Measurements from ENCODE around the gene PIP5K1A.
"Not testable (repeated sequence)": the region's sequence is repeated elsewhere in the genome, so short reads cannot be mapped to it uniquely, and the experiment has no call there.

Gene PIP5K1A, protein sequence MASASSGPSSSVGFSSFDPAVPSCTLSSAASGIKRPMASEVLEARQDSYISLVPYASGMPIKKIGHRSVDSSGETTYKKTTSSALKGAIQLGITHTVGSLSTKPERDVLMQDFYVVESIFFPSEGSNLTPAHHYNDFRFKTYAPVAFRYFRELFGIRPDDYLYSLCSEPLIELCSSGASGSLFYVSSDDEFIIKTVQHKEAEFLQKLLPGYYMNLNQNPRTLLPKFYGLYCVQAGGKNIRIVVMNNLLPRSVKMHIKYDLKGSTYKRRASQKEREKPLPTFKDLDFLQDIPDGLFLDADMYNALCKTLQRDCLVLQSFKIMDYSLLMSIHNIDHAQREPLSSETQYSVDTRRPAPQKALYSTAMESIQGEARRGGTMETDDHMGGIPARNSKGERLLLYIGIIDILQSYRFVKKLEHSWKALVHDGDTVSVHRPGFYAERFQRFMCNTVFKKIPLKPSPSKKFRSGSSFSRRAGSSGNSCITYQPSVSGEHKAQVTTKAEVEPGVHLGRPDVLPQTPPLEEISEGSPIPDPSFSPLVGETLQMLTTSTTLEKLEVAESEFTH

DNA sequence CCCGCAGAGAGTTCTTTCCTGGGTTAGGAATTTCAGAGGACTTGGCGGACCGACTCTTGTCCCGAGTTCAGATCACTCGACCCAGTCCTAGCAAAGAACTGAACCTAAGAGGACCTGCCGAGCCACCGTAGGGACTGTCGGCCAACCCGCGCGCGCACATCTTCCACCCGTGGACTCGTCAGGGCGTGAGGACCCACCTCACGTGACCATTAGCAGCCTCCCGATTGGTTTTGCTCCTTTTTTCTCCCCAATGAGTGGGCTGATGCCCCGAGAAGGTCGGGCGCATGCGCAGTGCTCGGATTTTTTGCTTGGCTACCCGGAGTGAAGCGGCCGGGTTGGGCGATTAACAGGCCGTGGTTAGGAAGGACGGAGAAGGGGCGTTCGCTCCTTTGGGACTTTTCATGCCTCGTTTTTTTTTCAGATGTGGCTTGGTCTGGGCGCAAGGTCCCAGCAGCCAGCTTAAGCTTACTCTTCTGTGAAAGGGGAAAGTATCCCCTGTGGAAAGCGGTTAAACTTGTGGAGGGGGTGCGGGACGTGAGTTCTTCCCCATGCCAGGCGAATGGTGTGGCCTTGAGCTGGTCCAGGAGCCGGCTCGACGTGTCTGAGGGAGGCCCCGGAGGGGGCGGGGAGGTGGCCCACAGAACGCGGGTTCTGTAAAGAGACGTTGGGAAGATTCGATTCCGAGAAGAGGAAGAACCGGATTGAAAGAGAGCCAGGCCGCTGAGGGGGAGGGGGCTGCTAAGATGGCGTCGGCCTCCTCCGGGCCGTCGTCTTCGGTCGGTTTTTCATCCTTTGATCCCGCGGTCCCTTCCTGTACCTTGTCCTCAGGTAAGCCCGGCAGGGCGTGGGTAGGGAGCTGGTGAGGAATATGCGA, at the start of gene PIP5K1A:
PIP5K1A (plus strand) TSS at position 299 of the 874 bp plus-strand sequence; CDS start at position 744, 445 bp downstream.
- DNase-seq (ENCODE audit: low spot score): peak; percentile 99

DNA sequence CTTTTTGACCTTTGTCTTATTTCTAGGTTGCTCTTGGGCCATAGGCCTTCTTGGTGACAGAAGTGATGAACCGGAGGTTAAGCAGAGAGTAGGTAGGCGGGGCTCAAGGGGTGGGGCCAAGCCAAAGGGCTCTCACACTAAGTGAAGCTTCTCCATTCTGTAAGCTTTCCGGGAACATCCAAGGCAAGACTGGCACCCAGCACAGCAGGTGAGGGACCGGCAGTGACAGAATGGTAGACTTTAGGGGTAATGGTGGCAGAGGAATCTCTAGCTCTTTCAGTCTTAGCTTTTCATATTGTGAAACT, 41.9 kb upstream of the PIP5K1A start, which contains the start of gene TNFAIP8L2:
TNFAIP8L2 (plus strand) TSS at position 135 of the 305 bp plus-strand sequence. CDS start 2,049 bp downstream, outside the sequence.
- DNase-seq (ENCODE audit: low spot score): no peak

DNA sequence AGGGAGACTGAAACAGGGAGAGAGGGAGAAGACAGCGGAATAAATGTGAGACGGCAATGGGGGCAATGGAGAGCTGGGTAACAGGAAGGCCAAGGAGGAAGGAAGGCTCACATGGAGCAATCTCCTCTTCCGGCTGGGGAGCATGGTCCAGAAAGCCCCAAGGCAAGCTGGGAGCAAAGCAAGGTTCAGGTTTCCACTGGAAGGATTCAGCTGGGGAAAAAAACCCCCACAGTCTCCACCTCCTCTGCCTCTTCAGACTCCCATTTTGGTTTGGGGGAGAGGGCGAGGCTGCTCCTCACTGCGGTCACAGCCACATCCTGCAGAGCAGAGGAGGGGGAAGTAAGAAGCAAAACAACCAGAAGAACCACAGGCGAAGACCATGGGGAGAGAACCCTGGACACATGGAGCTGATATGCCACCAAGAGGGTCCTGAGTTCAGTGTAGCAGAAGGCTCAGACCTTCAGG, 41.3 kb upstream of the PIP5K1A start:
- DNase-seq (ENCODE audit: low spot score): no peak

DNA sequence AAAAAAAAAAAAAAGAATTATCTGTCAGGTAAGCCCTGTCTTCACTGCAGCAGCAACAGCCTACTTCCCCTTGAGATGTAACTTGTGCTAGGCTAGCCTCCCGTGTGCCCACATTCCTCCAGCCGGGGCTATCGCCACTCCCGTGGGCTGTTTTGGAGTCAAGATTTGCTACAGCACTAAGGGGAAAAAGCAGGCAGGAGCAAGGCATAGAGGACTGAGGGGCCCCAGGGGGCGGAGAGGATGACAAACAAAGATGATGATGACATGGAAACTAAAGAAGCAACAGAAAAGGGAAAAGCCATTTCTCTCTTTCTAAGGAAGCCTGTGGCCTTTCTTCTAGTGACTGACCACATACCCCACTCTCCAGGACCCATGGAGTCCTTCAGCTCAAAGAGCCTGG, 40.0 kb upstream of the PIP5K1A start:
- no peak for DNase-seq (ENCODE audit: low spot score)

DNA sequence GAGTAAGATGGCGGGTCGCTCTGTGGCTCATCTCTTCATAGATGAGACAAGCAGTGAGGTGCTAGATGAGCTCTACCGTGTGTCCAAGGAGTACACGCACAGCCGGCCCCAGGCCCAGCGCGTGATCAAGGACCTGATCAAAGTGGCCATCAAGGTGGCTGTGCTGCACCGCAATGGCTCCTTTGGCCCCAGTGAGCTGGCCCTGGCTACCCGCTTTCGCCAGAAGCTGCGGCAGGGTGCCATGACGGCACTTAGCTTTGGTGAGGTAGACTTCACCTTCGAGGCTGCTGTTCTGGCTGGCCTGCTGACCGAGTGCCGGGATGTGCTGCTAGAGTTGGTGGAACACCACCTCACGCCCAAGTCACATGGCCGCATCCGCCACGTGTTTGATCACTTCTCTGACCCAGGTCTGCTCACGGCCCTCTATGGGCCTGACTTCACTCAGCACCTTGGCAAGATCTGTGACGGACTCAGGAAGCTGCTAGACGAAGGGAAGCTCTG, 39.6 kb upstream of the PIP5K1A start:
- no peak for DNase-seq (ENCODE audit: low spot score)

DNA sequence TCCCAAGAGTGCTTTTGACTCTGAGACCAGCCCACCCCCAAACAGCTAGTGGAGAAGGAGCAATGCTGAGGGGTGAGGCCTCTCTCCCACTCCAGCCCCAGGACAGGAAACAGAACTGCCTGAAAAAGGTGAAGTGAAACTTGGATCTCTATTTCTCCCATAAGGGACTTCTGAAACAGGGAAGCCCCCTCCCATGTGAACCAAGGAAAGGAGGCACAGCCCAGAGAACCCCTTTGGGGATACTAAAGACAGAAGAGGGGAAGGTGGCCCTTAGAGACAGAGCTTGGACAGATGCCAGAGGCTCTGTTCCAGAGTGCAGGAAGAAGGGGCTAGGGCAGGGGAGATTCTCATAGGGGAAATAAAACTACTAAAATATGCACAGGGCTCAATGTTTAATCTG, 39.0 kb upstream of the PIP5K1A start:
- DNase-seq (ENCODE audit: low spot score): no peak

DNA sequence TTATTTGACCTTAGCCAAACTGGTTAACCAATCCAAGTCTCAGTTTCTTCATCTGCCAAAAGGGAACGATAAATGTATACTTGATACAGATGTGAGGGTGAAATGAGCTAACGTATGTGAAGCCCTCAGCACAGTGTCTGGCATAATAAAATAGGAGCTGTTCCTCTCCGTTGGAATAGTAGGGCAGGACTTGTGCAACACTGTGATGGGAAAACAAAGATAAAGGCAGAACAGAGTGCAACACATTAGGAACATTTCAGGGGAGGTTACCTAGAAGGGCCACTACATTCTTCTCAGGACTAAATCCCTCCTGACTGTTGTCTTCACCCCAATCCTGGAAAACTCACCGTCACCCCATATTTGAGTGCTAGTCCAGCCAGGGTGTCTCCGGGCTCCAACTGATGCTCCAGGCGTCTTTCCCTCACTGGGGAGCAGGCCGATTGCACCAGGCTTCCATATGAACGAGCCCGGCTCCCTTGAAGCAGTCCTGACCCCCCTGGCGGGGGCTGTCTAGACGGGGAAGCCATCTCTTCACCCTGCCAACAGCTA, 33.5 kb upstream of the PIP5K1A start:
- DNase-seq (ENCODE audit: low spot score): no peak

DNA sequence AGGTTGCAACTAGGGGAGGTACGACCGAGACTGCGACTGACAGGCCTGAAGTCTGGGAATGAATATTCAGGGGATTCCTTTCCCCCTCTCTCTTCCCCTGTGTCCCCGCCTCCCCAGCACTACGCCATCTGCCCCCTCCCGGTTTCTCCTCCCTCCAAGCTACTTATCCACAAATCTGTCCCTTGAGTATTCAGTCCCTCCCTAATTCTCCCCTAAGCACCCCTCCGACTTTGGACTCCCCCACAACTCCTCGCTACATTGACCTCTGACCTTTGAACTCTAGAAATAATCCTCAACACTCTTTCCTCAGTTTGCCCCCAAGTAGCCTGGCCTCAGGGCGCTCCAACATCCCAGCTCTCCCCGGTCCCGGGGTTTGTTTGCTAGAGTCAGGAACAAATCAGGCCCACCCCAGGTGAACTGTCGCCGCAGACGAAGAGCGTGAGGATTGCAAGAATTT, 33.0 kb upstream of the PIP5K1A start:
- DNase-seq (ENCODE audit: low spot score): peak; percentile 70

DNA sequence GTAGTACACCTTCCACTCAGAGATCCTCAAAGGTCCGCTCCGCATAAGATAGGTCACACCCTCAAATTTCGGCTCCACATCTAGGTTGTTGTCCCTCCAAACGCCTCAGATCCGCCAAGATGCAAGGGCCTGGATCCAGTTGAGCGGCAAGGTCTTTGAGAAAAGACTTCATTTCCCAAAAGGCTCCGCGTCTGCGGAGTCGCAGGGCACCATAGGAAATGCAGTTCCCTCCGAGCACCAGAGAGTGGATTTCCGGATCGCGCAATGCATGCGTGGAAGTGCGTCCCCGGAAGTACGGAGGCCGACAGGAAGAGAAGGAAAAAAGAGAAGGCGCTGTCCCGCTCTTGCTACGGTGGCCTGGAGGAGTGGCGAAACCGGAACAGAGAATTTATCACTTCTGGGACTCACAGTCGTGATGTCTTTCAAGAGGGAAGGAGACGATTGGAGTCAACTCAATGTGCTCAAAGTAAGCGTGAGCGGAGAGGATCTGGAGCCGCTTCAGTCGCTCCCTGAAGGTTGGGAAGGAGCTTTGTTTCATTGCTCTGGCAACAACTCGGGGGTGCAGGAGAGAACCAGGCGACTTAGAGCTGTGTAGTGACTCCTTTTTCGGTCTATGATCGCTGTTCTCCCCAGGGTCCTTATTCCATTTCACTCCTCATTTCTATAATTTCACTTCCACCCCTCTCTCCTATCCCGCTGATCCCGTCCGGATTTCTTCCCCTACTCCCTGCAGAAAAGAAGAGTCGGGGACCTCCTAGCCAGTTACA, 32.4 kb upstream of the PIP5K1A start, which contains the start of the genes LYSMD1 and SCNM1:
LYSMD1 (minus strand) TSS at position 165 of the 767 bp plus-strand sequence. CDS start 644 bp downstream, outside the sequence.
SCNM1 (plus strand) TSS at position 407 of the 767 bp plus-strand sequence; CDS start at position 416, 9 bp downstream.
- peak; percentile 99 for DNase-seq (ENCODE audit: low spot score)

DNA sequence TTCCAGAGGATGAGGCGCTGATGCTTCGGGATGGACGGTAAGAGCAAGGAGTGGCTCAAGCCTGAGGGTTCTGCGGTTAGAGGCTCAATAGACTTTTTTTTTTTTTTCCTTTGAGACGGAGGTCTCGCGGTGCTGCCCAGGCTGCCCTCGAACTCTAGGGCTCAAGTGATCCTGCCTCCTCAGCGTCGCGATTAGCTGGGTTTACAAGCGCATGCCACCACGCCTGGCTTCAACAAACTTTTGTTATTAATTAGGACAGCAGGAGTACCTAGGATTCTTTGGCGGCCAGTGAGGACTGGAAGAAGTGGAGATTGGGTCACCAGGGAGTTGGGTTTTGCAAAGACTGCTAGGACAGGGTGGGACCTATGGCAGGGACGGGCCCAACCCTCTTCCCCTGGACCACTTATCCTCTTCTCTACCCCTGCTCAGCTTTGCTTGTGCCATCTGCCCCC, 31.8 kb upstream of the PIP5K1A start:
- peak; percentile 21 for DNase-seq (ENCODE audit: low spot score)

DNA sequence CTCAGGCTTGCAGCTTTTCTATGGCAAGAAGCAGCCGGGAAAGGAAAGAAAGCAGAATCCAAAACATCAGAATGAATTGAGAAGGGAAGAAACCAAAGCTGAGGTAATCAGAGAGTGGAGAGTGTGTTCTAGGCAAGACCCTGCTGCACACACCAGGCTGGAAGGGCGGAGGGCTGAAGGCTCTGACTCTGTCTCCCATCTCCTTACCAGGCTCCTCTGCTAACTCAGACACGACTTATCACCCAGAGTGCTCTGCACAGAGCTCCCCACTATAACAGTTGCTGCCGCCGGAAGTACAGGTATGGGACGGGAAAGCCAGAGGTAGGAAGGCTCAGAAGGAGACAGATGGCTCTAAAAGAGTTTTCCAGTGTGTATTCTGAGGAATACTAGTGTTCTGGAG, 31.2 kb upstream of the PIP5K1A start:
- no peak for DNase-seq (ENCODE audit: low spot score)

DNA sequence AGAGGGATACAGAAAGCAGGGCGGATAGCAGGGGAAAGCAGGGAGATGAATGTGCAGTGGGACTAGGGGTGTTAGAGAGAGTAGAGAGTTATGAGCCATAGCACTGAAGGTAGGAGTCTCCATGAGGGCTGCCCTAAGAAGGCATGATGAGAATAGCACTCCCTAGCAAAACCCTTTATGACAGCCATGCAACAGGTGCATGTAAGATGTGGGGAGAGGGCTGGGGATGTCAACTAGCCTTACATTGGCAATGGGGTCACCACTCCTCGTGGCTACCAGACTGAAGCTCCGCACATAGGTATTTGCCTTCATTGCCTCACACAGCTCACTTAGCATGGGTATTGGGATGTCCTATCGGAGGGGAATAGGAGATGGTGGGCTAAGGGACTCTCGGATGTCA, 27.2 kb upstream of the PIP5K1A start:
- DNase-seq (ENCODE audit: low spot score): no peak

DNA sequence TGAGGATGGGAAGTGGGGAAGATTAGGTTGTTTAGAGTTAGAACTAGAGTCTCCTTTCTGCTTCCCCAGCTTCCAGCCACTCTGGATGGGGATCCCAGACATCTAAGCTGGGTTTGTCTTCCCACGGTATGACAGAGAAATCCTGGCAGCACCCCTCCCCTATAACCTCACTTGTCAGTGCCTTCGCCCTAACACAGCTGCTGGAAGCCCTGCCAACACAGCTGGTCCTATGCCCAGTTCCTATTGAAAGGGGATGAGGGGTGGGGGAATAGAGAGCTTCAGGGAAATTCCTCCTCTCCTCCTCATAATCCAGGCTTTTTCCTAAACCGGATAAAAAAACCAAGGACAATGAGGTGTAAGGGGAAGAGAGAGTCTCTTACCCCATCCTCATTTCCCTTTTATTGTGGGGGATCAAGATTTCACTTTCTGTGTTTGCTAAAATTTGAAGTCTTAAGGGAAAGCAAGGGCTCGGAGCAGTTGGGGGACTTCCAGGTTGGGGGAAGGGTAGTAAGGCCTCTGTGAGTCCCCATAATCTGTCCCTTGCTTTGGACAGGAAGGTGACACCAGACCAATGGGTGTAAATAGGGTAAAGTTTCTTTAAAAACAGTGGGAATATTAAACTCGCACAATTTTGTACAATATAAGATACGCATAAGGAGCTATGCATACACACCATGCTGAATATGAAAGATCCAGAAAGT, 23.2 kb upstream of the PIP5K1A start:
- DNase-seq (ENCODE audit: low spot score): no peak

DNA sequence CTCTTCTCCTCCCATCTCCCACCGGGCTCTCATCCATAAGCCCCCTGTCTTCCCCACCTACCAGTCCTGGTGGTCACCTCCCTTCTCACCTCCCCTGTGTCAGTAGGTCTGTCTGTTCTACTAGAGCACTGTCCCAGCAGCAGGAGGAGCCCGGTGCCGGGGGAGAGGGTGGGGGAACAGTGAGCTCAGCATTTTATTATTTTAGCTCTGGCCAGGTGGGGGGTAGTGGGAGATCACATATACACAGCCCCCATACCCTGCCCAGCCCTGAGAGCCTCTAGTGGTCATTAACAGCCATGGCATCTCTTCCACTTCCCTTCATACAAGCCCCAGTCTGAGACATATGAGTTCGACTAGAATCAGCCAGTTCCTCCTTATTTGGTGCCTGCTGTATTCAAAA, 22.5 kb upstream of the PIP5K1A start, which contains the start of gene TMOD4:
TMOD4 (minus strand) TSS at position 119 of the 400 bp plus-strand sequence. CDS start 1,106 bp downstream, outside the sequence.
- DNase-seq (ENCODE audit: low spot score): no peak

DNA sequence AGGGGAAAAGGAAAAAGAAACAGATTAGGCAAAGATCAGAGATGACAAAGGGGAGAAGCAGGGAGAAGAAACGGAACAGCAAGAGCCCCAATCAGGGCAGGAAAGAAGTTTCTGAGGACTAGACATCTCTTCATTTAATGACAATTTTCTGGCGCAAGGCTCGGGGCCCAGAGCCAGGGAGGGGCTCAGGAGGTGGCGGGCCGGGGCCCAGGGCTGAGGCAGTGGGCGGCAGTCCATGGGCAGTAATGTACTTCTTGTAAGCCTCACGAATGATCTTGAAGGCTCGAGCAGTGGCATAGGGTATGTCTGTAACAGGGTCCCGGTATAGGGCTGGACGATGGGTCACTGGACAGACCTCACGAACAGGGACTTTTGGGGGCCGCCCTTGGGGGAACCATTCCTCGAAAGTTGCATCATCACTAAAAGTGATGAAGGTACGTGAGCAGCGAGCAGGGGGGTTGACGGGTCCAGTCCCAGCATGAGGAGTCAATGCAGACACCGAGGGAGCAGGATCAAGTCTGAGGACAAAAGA, 21.8 kb upstream of the PIP5K1A start:
- no peak for DNase-seq (ENCODE audit: low spot score)

DNA sequence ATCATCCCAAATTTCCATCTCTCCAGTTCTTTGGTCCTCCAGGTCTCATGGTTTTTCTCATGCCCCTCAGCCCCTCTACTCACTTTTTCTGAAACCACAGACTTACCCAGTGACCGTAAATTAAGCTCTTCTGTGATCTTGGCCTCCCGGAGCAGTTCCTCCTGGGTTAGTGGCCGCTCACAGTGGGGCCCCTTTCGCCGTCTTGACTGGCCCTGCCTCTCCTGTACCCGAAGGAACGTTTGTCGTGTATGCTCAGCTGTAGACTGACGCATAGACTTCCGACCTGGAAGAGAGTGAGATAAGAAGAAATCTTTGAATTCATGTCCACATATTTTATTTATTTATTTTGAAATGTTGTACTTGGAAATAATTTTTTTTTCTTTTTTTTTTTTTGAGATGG, 14.1 kb upstream of the PIP5K1A start:
- no peak for DNase-seq (ENCODE audit: low spot score)

DNA sequence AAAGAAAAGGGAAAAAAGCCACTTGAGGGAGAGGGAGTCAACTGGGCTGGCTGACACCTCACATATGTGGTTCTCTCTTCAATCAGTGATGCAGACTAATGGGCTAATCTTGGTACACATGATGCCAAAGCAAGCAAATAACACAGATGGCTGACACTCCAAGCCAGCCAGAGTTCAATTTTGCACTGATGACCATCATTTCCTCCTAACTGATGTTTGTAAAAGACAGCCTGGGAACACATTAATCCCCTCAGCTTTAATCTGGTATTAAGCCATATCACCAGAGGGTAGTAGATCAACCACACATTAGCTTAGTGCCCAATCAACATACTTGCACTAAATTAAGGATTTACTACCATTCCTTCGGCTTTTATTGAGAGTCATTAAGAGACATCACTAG, 11.1 kb upstream of the PIP5K1A start:
- DNase-seq (ENCODE audit: low spot score): no peak

DNA sequence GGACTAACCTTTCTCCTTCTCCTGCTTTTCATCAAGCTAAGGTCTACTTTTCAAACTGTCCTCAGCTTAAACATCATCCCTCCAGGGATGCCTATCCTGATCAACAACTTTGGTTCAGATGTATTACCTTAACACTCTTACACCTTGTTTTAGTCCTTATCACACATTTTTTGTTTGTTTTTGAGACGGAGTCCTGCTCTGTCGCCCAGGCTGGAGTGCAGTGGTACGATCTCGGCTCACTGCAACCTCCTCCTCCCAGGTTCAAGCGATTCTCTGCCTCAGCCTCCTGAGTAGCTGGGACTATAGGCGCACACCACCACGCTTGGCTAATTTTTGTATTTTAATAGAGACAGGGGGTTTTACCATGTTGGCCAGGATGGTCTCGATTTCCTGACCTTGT, 9.7 kb upstream of the PIP5K1A start:
- DNase-seq (ENCODE audit: low spot score): not testable (repeated sequence)

DNA sequence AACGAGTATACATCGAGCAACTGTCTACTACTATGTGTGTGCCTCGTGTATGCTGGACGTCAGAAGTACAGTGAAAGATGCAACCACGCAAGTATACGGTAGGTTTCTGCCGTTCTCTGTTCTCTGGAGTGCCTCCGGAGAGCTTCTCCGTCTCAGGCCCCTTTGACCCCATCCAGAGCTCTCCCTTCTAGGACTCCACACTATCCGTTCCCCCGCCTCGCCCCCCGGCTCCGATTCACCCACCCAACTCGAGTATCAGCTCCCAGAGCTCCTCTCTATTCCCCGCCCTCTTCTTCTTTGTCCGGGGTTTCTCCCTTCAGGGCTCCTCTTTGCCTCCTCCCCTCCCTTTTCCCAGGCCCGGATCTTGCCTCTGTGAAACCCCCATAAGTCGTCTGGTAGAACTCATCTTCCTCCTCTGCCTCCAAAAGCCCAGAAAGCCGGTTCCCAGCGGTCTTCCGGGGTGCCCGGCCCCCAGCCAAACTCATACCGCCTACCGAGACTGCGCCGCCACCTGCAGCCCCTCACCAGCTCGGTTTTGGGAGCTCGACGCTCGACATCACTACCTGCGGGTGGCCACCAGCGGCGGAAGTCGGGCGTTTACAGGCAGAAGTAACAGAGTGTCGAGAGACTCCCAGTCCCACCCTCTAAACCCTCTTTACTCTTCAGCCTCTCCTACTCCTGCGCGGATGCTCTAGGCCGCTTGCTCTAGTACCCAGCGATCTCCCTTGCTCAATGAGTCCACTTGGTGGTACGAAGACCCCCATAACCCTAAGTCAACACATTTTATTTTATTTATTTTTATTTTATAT, 8.5 kb upstream of the PIP5K1A start, which contains the start of gene VPS72:
VPS72 (minus strand) TSS at position 561 of the 809 bp plus-strand sequence; CDS start at position 485, 76 bp downstream.
- peak; percentile 93 for DNase-seq (ENCODE audit: low spot score)
